ENCODE data around the gene MYZAP.
A peak's percentile ranks its signal among the peaks of the same experiment; 100 is the strongest.

MYZAP gene, protein sequence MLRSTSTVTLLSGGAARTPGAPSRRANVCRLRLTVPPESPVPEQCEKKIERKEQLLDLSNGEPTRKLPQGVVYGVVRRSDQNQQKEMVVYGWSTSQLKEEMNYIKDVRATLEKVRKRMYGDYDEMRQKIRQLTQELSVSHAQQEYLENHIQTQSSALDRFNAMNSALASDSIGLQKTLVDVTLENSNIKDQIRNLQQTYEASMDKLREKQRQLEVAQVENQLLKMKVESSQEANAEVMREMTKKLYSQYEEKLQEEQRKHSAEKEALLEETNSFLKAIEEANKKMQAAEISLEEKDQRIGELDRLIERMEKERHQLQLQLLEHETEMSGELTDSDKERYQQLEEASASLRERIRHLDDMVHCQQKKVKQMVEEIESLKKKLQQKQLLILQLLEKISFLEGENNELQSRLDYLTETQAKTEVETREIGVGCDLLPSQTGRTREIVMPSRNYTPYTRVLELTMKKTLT

DNA sequence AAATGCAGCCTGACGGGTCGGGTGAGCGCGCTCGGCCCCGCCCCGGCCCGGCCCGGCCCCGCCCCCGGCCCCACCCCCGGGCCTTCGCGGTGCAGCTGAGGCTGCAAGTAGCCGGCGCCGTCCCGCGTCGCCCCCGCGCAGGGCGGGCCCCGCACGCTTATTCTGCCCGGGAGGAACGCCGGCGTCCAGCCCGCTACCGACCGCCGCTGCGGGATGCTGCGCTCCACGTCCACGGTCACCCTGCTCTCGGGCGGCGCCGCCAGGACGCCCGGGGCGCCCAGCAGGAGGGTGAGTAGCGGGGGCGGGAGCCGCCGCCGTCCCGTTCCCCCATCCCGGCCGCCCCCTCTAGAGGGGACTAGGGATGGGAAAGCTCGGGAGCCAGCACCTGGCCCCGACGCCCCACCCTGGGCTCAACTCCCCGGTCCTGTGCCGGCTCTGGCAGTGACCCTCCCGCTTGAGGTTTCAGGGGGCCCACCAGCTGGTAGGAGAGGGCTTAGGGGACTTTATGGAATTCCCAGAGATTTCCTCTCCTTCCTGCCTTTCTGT is at the start of gene MYZAP:
Gene MYZAP, plus strand, starts transcription at position 83 of the 546 bp plus-strand sequence. Its CDS starts 131 bp downstream, at position 214.
- no peak for DNase-seq

DNA sequence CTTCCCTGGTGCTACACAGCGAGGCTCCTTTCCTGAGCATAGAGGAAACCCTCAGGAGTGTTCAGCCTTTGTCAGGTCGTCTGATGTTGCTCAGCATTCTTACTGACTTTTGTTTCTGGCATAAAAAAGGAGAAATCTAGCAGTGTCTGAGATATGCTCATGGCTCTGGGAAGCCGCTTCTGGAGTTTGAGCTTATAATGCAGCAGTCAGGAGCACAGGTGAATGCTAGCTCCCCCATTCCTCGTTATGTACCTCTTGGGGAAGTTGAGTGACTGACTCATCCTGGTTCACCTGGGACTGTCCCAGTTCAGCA is 49.2 kb upstream of the MYZAP start:
- no peak for DNase-seq

DNA sequence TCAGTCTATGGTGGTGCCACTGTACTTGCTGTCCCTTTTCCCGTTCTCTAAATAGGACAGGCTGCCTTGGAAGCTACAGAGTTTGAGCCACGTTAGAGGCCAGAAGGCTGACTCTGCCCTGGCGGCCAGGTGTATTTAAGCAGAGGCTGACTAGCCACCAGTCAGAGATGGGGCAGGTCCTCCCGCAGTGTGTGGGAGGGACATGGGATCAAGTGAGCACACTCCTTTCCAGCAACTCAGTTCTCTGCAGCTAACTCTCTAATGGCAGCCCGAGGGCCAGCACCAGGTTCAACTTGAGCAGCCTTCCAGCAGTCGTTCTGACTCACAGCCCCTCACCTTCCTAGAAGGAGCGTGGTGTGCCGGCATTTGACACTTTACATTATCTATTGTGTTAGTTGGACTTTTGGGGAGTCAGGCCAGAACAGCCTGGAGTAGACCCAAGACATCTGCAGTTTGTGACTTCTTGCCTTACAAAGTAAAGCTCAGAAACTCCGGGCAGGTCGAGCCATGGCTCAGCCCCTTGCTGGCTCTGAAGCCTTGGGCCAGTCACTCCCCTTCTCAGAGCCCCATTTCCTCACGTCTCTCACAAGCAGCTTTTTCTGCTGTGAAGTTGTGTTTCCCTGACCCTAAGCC is 46.7 kb upstream of the MYZAP start:
- DNase-seq, result no peak

DNA sequence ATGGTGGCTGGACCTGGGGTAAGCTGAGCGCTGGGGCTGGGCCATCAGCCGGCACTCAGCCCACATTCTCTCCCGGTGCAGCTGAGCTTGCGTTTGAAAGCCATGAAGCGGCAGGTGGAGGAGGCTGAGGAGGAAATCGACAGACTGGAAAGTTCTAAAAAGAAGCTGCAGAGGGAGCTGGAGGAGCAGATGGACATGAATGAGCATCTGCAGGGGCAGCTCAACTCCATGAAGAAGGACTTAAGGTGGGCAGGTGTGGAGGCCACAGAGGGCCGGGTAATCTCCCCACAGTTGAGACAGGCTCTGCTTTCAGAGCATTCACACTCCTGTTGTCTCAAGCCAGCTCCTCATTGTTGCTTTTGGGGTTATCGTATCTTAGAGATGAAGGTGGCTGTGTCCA is 45.7 kb upstream of the MYZAP start:
- no peak for DNase-seq

DNA sequence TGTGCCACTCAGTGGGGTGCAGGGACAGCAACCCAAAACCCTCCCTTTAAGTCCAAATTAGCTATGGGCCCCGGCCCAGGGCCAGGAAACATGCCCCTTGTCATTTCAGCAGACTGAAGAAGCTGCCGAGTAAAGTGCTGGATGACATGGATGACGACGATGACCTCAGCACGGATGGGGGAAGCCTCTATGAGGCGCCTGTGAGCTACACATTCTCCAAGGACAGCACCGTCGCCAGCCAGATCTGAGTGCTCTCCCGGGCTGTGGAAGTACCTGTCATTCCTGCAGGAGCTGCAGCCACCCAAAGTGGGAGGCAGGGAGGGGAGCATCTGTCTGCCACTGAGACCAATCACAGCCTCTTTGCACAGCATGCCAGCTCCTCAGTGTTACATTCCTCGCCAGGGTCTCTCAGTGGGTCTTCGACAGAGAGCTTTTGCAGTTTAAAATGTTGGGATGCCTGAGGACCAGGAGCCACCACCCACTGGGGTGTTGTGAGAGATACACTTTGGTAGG is 44.4 kb upstream of the MYZAP start:
- DNase-seq, result no peak

DNA sequence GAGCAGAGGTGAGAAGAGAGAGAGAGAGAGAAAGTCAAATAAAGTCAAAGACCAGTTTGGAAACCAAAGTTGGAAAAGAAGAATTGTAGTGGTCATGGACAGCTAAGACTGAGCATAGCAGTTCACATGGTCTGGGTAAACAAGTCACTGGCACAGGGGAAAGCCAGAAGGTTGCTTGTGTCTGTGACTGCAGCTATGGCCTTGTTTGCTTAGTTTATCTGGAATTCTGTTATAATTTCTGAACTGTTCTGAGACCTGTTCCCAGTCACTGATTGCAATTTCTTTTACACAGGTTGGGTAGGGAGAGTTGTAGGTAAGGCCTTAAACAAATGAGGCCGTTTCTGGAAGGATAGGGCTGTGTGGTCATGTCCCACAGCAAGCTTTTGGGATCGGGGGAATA is 43.4 kb upstream of the MYZAP start:
- DNase-seq, result no peak

DNA sequence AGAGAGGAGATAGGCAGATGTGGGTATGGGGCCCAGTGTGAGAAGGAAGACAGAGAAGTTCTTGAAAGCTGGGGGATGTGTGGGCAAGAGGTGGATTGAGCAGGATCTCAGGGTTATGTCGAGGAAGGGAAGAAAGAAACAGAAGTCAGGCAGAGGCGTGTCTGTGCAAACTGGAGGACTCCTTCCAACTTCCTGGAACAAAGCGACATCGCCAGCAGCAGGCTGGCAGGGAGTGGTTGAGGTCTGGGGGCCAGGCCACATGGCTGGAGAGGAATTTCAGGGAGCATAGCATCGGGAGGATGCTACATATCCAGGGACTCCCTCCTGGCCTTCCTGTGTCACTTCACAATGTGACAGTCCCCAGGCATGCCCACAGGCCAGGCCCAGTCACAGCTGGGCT is 42.9 kb upstream of the MYZAP start:
- no peak for DNase-seq

DNA sequence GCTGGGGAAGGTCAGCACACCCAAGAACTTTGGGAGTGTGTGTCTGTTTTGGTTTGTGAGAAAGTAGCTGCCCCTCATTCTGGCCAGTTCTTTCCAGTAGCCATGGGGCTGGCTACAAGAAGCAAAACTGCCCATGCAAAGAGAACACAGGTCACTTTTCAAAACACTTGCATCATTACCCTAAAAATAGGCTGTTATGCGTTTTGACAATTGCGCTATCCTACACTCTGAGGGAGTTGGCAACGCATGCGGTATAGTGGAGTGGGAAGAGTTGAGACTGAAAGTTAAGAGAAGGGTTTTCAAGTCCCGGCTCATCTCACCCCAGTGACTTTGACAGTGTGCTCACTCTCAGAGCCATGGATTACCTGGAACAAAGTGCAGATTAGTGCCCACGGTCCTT is 41.8 kb upstream of the MYZAP start:
- DNase-seq, result no peak

DNA sequence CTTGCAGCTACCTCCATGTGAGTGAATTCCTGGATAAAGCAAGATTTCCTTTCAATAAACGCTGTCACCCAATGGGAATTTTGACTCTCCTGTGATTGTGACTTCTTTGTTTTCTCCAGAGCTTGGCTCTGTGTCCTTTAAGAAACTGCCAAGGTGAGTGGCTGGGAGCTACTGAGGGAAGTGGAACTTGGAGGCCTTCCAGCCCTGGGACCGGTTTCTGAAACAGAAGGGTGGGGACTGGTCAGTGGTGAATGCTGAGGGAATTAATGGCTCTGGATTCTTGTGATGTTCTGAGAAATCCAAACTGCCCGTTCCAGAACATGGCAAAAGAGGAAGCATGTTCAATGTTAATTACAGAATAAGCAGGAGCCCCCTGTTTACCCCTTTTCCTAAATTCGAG is 41.1 kb upstream of the MYZAP start:
- DNase-seq, result no peak

DNA sequence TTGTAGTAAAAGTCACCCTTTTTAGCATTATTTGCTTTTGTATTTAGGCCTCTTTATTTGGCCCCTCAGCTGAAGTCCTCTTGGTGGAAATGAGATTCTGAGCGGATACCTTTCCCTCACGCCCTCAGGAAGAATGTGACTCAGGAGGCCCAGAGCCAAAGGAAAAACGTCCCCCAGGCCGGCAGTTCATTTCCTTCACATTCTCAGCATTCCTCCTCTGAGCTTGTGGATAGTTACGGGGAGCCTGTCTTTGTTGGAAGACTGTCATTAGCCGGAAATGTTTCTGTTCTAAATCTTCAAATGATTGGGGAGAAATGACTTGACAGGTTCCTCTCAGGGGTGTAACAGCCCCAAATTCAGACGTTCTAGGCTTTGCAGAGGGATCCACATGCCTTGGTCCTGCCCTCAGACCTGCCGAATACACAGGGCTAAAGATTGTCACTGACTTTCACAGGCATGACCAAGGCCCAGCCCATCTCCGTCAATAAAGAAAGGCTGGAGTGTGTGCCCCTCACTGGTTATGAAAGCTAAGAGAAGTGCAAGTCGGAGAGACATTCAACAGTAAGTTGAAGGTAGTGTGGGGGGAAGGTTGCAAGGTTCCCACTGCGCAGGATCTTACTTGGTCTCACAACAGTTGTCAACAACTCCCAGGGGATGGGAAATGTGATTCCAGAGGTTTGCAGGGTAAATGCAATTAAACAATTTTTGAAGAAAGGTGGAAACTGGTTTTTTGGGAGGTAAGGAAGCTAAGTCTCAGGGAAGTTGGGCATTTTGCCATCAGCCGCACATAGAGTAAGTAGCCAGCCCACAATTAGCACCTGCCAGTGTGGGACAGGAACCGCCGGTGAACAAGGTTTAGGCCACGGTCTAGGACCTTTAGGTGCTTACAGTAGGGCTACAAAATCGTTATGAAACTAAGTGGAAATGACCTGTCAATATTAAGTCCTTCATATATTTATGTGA is 39.7 kb upstream of the MYZAP start:
- DNase-seq, result no peak

DNA sequence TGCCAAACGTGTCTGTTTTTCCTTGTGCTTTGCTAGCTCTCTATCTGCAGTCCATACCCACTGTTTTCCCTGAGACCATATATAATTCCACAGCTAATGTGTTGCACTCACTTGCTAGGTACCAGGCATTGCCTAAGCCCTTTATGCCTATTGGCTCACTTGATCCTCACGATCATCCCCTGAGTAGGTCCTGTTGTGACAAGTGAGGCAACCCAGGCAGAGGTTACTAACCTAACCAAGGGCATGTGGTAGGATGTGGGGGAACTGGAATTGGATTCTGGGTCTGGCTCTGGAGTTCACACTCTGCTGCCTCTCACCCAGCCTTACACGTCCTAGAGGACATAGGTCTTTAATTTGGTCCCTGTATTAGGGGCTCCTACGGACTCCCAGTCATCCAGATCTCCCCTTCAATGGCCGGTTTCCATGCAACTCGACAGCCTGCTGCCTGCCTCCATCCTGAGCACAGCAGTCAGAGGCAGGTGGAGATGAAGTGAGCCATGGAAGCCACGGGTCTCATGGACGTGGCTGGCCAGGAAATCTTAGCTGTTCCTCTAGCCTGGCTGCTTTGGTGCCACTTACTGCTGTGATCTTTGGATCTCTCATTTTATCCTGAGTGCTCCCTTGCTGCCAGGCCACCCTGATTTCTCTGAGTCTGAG is 38.9 kb upstream of the MYZAP start:
- DNase-seq, result no peak

DNA sequence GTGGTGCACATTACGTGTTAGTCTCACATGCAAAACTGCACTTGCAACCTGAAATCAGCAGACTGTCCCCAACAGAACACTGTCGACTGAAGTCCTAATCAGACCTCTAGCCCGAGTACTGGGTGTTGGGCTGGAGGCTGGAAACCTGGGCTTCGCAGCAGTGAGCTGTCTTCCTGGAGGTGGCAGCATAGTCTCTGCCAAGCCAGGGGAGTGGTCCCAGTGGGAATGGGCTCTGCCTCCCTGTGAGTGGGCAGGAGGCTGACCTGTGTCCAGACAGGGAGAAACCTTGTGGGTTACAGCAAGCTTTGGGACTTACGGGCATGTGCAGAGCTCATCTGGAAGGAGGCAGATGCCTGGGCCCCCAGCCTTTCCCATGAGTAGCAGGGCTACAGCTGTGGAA is 38.2 kb upstream of the MYZAP start:
- DNase-seq, result no peak

DNA sequence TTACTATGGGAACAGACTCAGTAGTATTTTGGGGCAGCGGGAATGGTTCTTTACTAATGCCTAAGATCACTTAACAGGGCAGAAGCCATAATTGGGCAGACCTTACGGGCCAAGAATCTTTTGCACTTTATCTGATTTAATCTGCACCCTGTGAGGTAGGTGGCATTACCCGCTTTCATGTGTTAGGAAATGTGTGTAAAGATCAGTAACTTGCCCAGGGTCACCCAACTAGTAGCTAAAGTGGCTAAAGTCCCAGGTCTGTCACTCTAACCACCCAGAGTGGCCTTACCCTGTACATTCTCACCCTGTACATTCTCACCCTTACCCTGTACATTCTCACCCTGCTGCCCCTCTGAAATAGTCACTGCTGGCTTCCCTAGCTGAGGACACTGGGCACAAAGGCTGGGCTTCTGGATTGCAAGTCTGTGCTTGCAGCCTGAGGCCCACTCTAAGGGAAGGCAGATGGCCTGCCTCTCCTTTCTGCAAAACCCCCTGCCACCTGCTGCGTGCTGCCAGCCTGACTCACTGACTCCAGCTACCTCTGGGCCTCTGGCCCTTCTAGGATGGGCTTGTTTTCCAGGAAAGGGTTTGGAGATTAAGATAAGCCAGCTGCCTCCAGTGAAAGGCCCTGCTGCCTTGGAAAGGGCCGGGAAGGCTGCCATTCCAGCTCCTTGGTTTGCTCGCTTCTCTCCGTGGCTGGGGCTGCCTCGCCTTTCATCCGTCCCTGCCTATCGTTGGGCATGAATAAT is 37.5 kb upstream of the MYZAP start:
- DNase-seq, result no peak

DNA sequence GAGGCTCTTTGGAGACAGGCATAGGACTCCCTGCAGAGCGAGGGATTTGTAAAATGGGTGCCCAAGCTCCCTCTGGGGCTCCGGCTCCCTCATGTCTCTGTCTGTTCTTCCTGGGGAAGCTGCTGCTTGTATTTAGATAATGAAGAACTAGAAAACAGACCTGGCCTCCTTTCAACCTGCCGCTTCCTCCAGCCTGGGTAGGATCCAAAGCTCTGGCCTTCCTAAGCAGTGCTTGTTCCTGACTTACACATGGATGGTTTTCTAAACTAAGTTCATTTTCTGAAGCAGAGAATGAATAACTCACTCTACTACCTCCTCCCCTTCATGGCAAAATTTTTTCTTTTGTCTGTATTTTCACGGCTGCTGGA is 36.9 kb upstream of the MYZAP start:
- peak in 1 of 2 experiments; percentile 2 for DNase-seq

DNA sequence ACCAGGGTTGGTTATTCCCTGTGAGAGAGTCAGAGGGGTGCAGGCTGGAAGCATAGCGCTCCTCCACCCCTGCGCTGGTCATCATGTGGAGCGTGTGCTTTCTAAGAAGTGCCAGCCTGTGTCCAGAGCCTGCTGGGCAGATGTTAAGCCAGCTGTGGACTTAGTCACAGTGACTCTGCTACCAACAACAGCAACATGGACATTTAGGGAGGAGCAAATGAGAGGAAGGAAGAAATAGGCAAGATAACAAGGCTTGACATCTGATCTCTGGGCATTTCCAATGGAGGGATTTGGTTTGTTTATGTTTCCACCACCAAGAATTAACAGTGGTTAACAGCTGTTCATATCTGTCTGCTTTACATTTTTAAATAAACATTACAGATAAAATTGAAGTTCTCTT is 36.4 kb upstream of the MYZAP start:
- no peak for DNase-seq

DNA sequence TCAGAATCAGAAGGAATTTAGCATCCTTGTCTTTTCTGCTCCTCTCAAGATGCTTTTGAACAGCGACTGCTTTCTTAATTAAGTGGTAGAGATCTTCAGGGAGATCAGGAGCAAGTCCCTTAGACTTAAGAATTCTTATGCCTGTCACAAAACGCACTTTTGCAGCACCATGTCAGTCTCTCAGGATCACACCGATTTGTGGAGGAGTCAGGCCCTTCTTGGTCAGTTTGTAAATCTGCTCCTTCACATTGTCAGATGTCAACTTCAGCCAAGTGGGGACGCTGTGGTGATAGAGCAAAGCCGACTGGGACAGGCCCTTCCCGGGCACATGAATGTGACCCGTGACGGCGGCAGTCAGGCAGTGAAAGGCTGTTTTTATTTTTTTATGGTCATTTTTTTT is 35.7 kb upstream of the MYZAP start:
- no peak for DNase-seq

DNA sequence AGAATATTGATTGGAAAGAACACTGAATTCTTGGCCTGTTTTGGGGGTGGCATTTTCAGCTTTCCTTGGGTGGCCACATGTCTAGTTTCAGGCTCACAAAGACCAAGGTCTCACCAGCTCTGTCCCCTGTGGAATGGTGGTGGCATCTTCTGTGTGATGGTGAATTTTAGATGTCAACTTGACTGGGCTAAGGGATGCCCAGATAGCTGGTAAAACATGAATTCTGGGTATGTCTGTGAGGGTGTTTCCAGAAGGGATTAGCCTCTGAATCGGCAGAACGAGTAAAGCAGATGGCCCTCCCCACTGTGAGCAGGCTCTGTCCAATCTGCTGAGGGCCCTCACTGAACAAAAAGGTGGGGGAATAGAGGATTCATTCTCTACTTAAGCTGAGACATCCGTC is 34.4 kb upstream of the MYZAP start:
- no peak for DNase-seq

DNA sequence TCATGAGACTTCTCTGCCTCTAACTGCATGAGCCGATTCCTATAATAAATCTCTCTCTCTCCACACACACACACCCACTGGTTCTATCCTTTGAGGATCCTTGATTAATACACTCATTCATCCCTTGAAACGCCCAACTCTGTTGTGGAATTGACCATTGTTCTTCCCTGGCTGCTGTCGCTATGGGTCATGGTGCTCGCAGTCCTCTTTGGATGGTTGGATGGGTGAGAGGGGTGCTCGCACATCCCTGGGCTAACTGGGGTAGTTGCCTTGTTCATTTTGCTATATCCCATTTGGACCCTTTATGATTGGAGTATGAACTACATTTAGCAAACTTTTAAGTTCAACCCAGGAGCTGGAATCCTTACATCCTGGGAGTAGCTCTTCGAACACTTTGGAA is 33.9 kb upstream of the MYZAP start:
- DNase-seq, result no peak

DNA sequence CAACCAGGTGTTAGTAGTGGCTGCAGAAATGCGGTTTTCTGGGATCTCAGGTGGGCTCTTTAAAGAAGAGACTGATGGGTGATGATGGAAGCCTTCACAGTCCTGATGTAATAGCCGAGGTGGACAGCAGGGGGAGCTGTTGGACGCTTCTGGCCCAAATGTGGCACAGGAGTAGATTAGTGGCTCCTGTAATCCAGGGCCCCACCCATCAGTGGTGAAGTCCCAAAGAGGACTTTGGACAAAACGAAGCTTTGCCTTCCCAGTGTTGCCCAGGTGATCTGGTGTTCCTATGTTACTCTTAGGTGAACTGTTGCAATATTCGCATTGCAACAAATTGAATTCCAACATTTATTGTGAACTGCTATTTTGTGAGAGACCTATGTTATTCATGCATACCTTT is 31.8 kb upstream of the MYZAP start:
- peak; percentile 11 to 29 for DNase-seq

DNA sequence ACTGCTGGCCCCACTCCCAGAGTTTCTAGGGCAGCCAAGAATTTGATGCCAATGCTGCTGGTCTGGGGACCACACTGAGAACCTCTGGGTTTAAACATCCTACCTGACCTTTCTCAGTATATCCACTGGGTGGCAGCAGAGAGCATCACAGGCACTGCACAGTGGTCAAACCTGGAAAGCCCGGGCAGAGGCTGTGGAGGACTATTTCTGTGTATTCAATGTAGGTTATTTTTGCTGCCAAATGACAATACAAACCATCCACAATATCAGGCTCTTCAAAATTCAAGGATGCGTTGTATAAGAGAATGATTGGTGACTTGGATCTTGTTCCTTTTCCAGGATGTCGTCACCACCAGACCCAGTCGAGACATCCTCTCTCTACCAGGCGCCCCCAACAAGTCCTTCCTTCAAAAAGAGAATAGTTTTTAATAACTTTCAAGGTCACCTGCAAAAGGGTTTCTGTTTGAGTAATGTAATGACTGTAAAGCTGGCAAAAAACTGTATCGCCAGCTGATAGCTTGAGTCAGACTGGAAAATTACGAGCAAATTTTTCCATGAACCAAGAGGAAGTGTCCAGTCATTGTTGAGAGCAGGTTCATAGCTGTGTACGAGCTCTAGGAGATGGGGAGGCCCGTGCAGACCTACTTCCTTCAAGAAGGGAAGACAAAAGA is 30.5 kb upstream of the MYZAP start:
- DNase-seq, result peak in 1 of 2 experiments; percentile 20

DNA sequence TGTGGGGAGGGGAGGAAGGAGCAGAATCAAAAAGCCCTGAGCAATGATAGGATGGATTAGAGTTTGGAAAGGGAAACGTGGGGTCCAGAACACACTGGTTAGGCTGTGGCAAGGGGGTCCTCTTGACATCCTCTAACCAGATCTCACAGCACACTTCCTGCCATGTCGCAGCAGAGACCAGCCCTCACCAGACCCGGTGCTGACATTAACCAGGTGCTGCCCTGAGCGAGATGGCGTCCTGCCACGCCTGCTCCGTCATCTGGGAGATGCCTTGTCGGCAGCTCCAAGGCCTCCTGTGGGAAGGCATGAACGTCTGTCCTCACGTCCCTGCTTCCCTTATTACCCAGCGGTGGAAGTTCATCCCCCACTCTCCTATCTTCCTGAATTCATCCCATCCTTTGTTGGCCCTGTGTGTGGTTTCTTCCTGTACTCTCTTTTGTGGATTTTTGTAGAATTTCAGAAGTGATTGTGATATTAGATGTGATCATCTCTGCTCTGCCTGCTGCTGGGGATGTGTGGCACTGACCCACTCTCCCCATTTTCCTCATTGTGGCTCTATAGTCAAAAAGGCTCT is 29.4 kb upstream of the MYZAP start:
- DNase-seq, result no peak

All from NCI-H187 (cell line).